GM18951 (cell line): Measurements from ENCODE around the gene TRMT61A.

ENCODE experiments used
- POLR2A ChIP-seq: IDR thresholded peaks from 4 replicates; pipeline ENCODE4 v1.6.1; 2011; ENCODE audit warnings: mild to moderate bottlenecking; ENCODE audit not compliant: insufficient read length, insufficient read depth; ENCODE audit errors: extremely low read depth
- in situ Hi-C: fragments of 300-500 bp; cut with MboI; formaldehyde crosslinking; loops from one replicate; pipeline ENCODE4 v1.12.0; 2022; ENCODE audit warnings: low sequenced_read_pairs, mixed read lengths, inconsistent platforms; ENCODE audit not compliant: unreplicated experiment

The TRMT61A gene

GRCh38 chr14:103514596-103515421 lies 14.2 kb upstream of the TRMT61A start:
- no peak for TF ChIP-seq POLR2A
- in situ Hi-C loops: no loop called here

DNA sequence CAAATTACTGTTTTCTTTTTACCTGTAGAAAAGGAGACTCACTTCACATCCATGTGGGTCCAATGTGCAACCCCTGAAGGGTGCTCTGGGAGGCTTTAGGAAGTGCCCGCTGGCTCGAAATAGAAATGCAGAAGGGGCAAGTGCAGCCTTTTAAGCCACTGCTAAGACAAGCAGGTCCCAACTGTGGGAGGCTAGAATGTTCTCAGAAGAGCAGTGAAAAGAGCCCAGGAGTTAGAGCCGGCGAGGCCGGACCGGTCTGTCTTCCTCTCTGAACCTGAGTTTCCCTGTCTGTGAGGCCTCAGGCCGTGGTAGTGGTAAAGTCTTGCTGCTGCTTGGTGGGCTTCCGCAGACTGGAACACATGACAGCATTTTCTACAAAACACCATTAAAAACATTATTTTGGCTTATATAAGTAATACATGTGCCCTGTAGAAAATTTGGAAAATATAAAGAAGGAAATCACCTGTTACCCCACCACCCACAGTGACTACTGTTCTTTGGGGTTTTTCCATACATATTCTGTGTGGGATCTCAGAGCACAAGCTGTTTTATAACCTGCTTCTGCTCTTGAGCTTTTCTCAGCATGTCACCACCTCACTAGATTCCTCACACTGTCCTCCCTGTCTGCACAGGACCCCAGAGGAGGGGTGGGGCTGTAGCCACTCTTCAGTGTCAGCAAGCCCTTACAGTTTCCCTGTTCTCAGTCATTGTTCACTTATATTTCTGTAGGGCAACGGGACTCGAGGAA lies 12.4 kb upstream of the TRMT61A start:
- in situ Hi-C loops: no loop called here
- TF ChIP-seq POLR2A: no peak

GRCh38 chr14:103517174-103517566 lies 11.8 kb upstream of the TRMT61A start:
- no peak for TF ChIP-seq POLR2A
- in situ Hi-C loops: no loop called here

- in situ Hi-C loops: no loop called here
- no peak for TF ChIP-seq POLR2A
These were observed 11.1 kb upstream of the TRMT61A start for GRCh38 chr14:103517721-103518421.

DNA sequence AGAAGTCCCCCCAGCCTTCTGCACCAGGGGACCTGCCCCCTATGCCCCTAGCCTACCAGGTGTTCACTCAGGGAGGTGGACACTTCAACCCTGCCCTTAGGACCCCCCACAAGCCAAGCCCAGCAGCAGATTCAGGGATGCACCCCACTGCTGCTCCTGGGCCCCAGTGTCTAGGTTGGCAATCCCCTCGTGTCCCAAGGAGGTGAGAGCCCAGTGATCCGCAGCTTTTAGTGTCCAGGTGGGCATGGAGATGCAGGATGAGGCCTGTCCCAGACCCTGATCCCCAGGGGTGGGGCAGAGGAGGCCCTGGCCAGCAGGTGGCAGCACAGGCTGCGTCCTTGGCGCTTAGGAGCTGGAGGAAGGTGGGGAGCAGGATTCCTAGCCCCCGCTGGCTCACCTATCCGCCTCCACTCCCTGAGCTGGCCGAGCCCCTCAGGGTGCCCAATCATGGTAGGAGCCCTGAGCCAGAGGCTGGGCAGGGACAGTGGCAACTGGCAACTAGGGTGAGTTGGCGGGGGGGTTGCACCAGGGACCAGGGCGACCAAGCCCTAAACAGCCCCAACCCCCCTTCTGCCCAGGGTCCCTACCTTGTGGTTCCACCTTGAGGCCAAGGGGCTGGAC lies 10.5 kb upstream of the TRMT61A start:
- no peak for TF ChIP-seq POLR2A
- in situ Hi-C loops: no loop called here

GRCh38 chr14:103519043-103519836 lies 9.8 kb upstream of the TRMT61A start:
- no peak for TF ChIP-seq POLR2A
- in situ Hi-C loops: no loop called here

DNA sequence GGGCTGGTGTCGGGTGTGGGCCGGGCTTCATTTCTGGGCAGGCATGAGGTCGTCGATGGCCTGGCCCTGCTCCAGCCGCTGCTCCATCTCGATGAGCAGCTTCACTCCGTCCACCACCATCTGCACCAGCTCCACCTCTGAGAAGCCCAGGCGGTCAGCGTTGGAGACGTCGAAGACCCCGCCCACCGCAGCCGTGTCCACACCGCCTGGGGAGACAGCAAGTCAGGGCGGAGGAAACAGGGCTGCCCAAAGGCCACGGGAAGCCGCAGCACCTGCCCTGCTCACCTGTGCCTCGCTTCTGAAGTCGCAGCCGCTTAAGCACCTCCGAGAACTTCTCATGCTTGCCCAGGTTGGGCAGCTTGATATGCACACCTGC lies 9.2 kb upstream of the TRMT61A start:
- in situ Hi-C loops: no loop called here
- no peak for TF ChIP-seq POLR2A

- TF ChIP-seq POLR2A: no peak
- in situ Hi-C loops: no loop called here
These were observed 8.7 kb upstream of the TRMT61A start for GRCh38 chr14:103520269-103520656.

- in situ Hi-C loops: no loop called here
- TF ChIP-seq POLR2A: no peak
These were observed 8.1 kb upstream of the TRMT61A start for GRCh38 chr14:103520657-103521437.

DNA sequence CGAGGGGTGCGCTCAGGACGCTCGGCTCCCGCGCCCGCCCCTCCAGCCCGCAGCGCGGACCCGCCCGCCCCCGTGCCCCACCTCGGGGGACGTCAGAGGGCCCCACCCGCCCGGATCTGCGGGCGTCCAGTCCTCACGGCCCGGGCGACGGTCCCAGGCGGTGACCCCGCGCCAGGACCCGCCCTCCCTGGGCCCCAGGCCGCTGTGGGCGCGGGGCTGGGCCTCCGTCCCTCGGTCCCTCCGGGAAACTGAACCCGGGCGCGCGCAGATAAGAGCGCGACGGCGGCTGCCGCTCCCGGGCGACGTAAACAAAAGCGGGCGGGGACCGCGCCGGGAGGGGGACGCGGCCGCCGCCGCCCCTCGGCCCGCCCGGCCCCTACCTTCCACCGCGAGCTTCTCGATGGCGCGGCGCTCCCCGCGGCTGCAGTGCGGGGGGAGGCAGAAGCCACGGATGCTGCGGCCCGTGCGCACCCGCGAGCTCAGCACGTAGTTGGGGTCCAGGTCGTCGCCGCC lies 7.5 kb upstream of the TRMT61A start:
- in situ Hi-C loops: no loop called here
- TF ChIP-seq POLR2A: no peak

DNA sequence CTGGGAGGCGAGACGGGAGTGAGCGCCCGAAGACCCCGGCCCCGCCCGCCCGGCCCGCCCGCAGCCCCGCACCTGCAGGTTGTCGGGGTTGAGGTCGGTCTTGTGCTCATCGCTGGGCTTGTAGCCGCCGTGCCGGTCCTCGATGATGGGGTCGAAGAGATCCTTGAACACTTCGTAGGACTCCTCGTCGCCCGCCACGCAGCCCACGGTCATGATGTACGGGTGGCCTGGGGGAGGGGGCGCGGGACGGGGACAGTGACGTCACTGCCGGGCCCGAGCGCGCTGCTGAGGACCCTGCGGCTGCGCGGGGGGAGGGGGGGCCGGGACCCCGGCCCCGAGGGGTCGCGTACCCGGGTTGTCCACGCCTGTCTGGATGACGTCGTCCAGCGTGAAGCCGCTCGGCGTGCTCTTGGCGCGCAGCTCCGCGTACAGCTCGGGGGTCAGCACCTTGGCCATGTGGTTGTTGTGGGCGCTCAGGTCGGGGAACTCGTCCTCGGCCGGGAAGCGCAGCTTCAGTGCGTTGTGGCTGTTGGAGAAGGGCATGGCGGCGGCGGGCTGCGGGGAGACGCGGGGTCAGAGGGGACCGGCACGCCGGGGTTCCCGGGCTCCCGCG lies 6.9 kb upstream of the TRMT61A start:
- in situ Hi-C loops: no loop called here
- no peak for TF ChIP-seq POLR2A
